Esophagus squamous epithelium (tissue), 4 donors: ENCODE measurements around the gene ITPKB.

Experiments used
- POLR2A ChIP-seq, 4 donors: fragments of 450-650 bp; IDR thresholded peaks; one replicate each; pipeline ENCODE4 v1.6.1; 2017; ENCODE audit warnings: antibody characterized with exemption in 4 of 4, mild to moderate bottlenecking in 4 of 4, moderate library complexity in 3 of 4
- TF ChIP-seq, protein P1 (sequence below), 6 experiments: fragments of 450-650 bp in 4 of 6; fragments of 200-600 bp in 2 of 6; sonication (generic) in 2 of 6; IDR thresholded peaks; one replicate each; pipeline ENCODE4 v1.5.1; 2016 to 2019; ENCODE audit warnings: antibody characterized with exemption in 6 of 6, mild to moderate bottlenecking in 4 of 6, moderate library complexity in 4 of 6

- TF ChIP-seq, protein P1, sequence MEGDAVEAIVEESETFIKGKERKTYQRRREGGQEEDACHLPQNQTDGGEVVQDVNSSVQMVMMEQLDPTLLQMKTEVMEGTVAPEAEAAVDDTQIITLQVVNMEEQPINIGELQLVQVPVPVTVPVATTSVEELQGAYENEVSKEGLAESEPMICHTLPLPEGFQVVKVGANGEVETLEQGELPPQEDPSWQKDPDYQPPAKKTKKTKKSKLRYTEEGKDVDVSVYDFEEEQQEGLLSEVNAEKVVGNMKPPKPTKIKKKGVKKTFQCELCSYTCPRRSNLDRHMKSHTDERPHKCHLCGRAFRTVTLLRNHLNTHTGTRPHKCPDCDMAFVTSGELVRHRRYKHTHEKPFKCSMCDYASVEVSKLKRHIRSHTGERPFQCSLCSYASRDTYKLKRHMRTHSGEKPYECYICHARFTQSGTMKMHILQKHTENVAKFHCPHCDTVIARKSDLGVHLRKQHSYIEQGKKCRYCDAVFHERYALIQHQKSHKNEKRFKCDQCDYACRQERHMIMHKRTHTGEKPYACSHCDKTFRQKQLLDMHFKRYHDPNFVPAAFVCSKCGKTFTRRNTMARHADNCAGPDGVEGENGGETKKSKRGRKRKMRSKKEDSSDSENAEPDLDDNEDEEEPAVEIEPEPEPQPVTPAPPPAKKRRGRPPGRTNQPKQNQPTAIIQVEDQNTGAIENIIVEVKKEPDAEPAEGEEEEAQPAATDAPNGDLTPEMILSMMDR (IDR thresholded peaks at IDR 0.05): no peak
- TF ChIP-seq POLR2A (IDR thresholded peaks at IDR 0.05): no peak
Observed at GRCh38 chr1:226661271-226661670, 77.8 kb downstream of the ITPKB start.
